Stimulated activated CD4-positive, alpha-beta T cell treated with anti-CD3 and anti-CD28 coated beads, Interleukin-1b, Interleukin-23, amount 100 ng/mL, for 1 hour (primary cell): ENCODE results near the gene GCNA.
"Not testable (repeated sequence)": the region's sequence is repeated elsewhere in the genome, so short reads cannot be mapped to it uniquely, and the experiment has no call there.

Source experiments
- DNase-seq, 2 donors: peaks; one replicate each; pipeline ENCODE4 v3.0.0-alpha.2; 2020; ENCODE audit warnings: low read depth in 2 of 2

The GCNA gene

GRCh38 chrX:71559773-71560172, 18.5 kb upstream of the GCNA start:
- DNase-seq, result not testable (repeated sequence)

- DNase-seq, result no peak
Measured at GRCh38 chrX:71563921-71564320, 14.3 kb upstream of the GCNA start.

GRCh38 chrX:71565474-71566041, 12.7 kb upstream of the GCNA start:
- DNase-seq, result no peak

GRCh38 chrX:71571390-71571789, 6.8 kb upstream of the GCNA start:
- DNase-seq, result not testable (repeated sequence)

GRCh38 chrX:71573590-71573989, 4.6 kb upstream of the GCNA start:
- DNase-seq, result no peak

- DNase-seq, result no peak
Measured at GRCh38 chrX:71577682-71578081, 555 bp upstream of the GCNA start.

GRCh38 chrX:71579136-71579989, 1.1 kb downstream of the GCNA start:
- DNase-seq, result no peak

- DNase-seq, result no peak
Measured at GRCh38 chrX:71579990-71580380, 1.7 kb downstream of the GCNA start.

- DNase-seq, result no peak
Measured at GRCh38 chrX:71581210-71581609, 3.0 kb downstream of the GCNA start.

GRCh38 chrX:71586929-71587328, 8.7 kb downstream of the GCNA start:
- DNase-seq, result no peak

GRCh38 chrX:71593210-71593609, 15.0 kb downstream of the GCNA start:
- DNase-seq, result not testable (repeated sequence)

GRCh38 chrX:71599965-71600364, 21.7 kb downstream of the GCNA start:
- no peak for DNase-seq

GRCh38 chrX:71603618-71604017, 25.4 kb downstream of the GCNA start:
- no peak for DNase-seq

GRCh38 chrX:71604141-71604540, 25.9 kb downstream of the GCNA start:
- no peak for DNase-seq

GRCh38 chrX:71604796-71605568, 26.7 kb downstream of the GCNA start:
- no peak for DNase-seq

GRCh38 chrX:71606536-71607216, 28.4 kb downstream of the GCNA start:
- DNase-seq, result no peak

GRCh38 chrX:71607488-71607887, 29.3 kb downstream of the GCNA start:
- DNase-seq, result no peak

- no peak for DNase-seq
Measured at GRCh38 chrX:71609095-71609750, 31.0 kb downstream of the GCNA start.

- not testable (repeated sequence) for DNase-seq
Measured at GRCh38 chrX:71611736-71612135, 33.5 kb downstream of the GCNA start.

- no peak for DNase-seq
Measured at GRCh38 chrX:71612256-71612655, 34.0 kb downstream of the GCNA start.

- DNase-seq, result no peak
Measured at GRCh38 chrX:71615056-71615455, 36.8 kb downstream of the GCNA start.

GRCh38 chrX:71615954-71616353, 37.7 kb downstream of the GCNA start:
- no peak for DNase-seq
